GDM1 (cell line): ENCODE data around the gene TUBA1A.
"Not testable (repeated sequence)": the region's sequence is repeated elsewhere in the genome, so short reads cannot be mapped to it uniquely, and the experiment has no call there.

ENCODE experiments used
- DNase-seq: peaks from one replicate; lab custom pipeline; 2025; lab: John Stamatoyannopoulos, UW

TUBA1A gene

DNA sequence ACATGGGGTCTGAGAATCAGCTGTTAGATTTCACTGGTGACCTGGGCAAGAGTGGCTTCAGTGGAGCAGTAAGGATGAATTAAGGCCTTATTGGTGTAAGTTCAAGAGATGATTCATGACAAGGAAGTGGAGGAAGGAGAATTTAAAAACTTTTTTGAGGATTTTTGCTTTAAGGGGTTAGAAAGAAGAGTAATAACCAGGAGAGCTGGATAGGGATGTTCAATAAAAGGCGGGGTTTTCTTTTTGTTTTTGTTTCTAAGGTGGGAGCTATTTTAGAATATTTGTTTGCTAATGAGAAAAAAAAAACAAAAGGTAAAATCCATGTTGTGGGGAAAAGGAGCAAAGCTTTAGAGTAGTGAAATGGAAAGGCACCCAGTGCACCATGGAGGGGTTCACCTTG lies 42.5 kb downstream of the TUBA1A start:
- no peak for DNase-seq

DNA sequence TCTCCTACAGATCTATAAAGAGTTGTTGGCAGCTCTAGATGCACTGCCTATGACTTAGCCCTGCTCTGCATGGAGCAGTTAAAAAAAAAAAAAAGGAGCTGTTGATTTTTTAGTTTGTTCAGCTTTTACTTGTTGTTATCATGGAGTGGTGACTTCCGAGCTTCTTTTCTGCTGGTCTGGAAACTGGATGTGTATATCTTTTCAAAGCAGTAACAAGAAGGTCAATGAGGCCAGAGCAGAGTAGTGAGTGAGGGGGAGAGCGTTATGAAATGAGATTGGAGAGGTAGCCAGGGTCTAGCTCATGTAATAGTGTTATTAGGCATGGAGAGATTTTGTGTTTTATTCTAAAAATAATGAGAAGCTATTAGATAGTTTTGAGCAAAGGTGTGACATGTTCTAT lies 44.5 kb downstream of the TUBA1A start:
- no peak for DNase-seq

DNA sequence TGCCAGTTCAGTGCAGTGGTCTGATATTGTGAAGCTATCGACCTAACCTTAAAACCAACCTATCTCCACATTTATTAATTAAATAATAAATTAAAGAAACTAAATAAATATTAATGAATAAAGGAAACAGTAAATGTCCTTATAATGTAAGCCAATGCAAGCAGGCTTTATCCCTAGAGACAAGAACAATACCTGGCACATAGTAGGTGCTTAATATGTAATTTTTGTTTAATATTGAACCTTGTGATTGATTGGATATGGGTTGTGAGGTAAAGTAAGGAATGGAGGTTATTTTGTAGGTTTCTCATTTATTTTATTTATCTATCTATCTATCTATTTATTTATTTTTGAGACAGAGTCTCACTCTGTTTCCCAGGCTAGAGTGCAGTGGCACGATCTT lies 49.9 kb downstream of the TUBA1A start:
- no peak for DNase-seq

DNA sequence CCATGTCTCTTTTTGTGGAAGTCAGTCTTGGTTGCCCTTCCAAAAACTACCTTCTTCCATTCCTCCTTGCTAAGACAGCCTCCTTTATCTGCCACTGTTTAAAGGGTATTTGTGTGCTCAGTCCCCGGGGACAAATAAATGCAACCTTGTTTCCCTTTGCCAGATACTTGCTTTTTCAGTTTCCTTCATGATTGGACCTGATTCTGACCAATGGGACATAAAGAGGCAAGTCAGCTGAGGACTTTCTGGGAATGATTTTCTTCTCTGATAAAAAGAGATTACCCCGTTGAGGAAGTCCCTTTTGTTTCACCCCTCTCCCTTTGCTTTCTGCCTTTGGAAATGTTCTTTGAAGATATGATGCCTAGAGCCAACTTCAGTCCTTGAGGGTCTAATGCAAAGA lies 50.3 kb downstream of the TUBA1A start:
- no peak for DNase-seq

DNA sequence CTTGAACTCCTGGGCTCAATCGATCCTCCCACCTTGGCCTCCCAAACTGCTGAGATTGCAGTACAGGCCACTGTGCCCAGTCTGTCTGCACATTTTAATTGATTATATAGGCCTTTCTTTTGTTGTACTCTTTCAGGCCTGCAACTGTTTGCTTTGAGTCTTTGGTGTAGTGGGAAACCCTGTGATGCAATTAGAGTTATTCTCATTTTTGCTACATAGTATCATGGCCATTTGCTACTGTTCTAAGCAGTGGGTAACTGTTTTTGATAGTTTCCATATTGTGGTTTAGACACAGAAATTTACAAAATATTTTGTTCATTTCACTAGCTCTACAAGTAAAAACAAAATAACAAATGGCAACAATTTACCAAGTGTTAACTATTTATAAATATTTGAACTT lies 51.4 kb downstream of the TUBA1A start:
- no peak for DNase-seq

DNA sequence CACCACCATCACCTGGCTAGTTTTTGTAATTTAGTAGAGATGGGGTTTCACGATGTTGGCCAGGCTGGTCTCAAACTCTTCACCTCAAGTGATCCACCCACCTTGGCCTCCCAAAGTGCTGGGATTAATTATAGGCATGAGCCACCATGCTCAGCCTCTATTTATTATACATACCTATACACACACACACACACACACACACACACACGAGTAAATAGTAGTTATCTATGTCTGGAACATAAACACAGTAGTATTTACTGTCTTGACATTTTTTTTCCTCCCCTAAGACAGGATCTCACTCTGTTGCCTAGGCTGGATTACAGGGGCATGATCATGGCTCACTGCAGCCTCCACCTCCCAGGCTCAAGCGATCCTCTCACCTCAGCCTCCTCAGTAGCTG lies 51.9 kb downstream of the TUBA1A start:
- DNase-seq = not testable (repeated sequence)
